Hepatocyte (in vitro differentiated cells): ENCODE results near the gene PPP2R1B. TPM values are rescaled to one million over a fixed set of nuclear protein-coding genes. Genes with fewer than 3 reads are reported as not detected.
"Not testable (repeated sequence)": the region's sequence is repeated elsewhere in the genome, so short reads cannot be mapped to it uniquely, and the experiment has no call there.

Source experiments
- DNase-seq: peaks from one replicate; pipeline ENCODE4 v3.0.0-alpha.2; 2016; ENCODE audit warnings: low spot score
- H2AFZ ChIP-seq: fragments of 200-600 bp; sonication (generic); 2 replicates; pipeline ENCODE4 v1.6.0; 2016; ENCODE audit warnings: antibody characterized with exemption, mild to moderate bottlenecking
- H3K27ac ChIP-seq: fragments of 200-600 bp; sonication (generic); 2 replicates; pipeline ENCODE4 v1.5.1; 2016; ENCODE audit warnings: mild to moderate bottlenecking
- H3K27me3 ChIP-seq: fragments of 200-600 bp; sonication (generic); 2 replicates; pipeline ENCODE4 v1.6.1; 2016
- H3K36me3 ChIP-seq: fragments of 200-600 bp; sonication (generic); replicated peaks from 2 replicates; pipeline ENCODE4 v1.5.1; 2016; ENCODE audit warnings: low read depth; ENCODE audit not compliant: insufficient read depth
- H3K4me1 ChIP-seq: fragments of 200-600 bp; sonication (generic); 2 replicates; pipeline ENCODE4 v1.5.1; 2016; ENCODE audit warnings: mild to moderate bottlenecking, moderate library complexity; ENCODE audit not compliant: insufficient read depth
- H3K4me2 ChIP-seq: fragments of 200-600 bp; sonication (generic); 2 replicates; pipeline ENCODE4 v1.6.0; 2016
- H3K4me3 ChIP-seq: fragments of 200-600 bp; sonication (generic); 2 replicates; pipeline ENCODE4 v1.5.1; 2016; ENCODE audit warnings: mild to moderate bottlenecking
- H3K79me2 ChIP-seq: fragments of 200-600 bp; sonication (generic); 2 replicates; pipeline ENCODE4 v1.6.0; 2017; ENCODE audit warnings: mild to moderate bottlenecking
- H3K9me2 ChIP-seq: fragments of 200-600 bp; sonication (generic); replicated peaks from 2 replicates; pipeline ENCODE4 v1.6.0; 2017; ENCODE audit warnings: mild to moderate bottlenecking; ENCODE audit not compliant: insufficient read depth
- H3K9me3 ChIP-seq: fragments of 200-600 bp; sonication (generic); 2 replicates; pipeline ENCODE4 v1.5.1; 2016; ENCODE audit warnings: low read depth, mild to moderate bottlenecking
- H4K20me1 ChIP-seq: fragments of 200-600 bp; sonication (generic); 2 replicates; pipeline ENCODE4 v1.6.0; 2016; ENCODE audit warnings: mild to moderate bottlenecking; ENCODE audit not compliant: insufficient read depth, poor library complexity, severe bottlenecking
- CTCF ChIP-seq: fragments of 200-600 bp; sonication (generic); IDR thresholded peaks from 2 replicates; pipeline ENCODE4 v1.5.1; 2016; ENCODE audit warnings: antibody characterized with exemption, mild to moderate bottlenecking; ENCODE audit not compliant: poor library complexity
- EZH2 ChIP-seq: fragments of 200-600 bp; sonication (generic); IDR thresholded peaks from 2 replicates; pipeline ENCODE4 v1.6.1; 2016; ENCODE audit warnings: antibody characterized with exemption, mild to moderate bottlenecking, borderline replicate concordance
- EZH2phosphoT487 ChIP-seq: fragments of 200-600 bp; sonication (generic); IDR thresholded peaks from one replicate; pipeline ENCODE4 v1.6.1; 2018; ENCODE audit warnings: antibody characterized with exemption, mild to moderate bottlenecking, low read depth, moderate library complexity; ENCODE audit not compliant: unreplicated experiment, severe bottlenecking
- WGBS: methylation state at CpG from one replicate; pipeline ENCODE4 v1.1.6; 2016; ENCODE audit warnings: low lambda C conversion rate; ENCODE audit errors: missing lambda C conversion rate; 5-methylcytosine and 5-hydroxymethylcytosine counted together
- polyA plus RNA-seq: library from polyadenylated mRNA; unstranded; fragments of >200 nt; fragmentation: Nextera tagmentation; extraction: Ambion mirVana; gene quantifications from 2 replicates; pipeline ENCODE4 v1.2.1, GENCODE V29; 2016
- total RNA-seq: library from RNA; depleted of rRNA; stranded (reverse); fragments of >200 nt; gene quantifications from 2 replicates; pipeline ENCODE4 v1.2.3, GENCODE V29; 2014

PPP2R1B gene
- total and polyA plus RNA-seq, 2 experiments from 2014 or later, result 25.3 to 41.0 TPM

- no peaks in the 10 kb centered on the region for H4K20me1 ChIP-seq
- H3K36me3 ChIP-seq, result no peaks in the 10 kb centered on the region
- H3K9me2 ChIP-seq, result no peaks in the 10 kb centered on the region
- TF ChIP-seq EZH2 (no peak), EZH2phosphoT487 (no peak), CTCF (no peak)
- H3K4me2 ChIP-seq, result no peak overlapping the region
- DNase-seq, result no peak
- no peaks in the 10 kb centered on the region for H3K9me3 ChIP-seq
- 86% methylated on average over 2 of the region's 2 CpGs for WGBS
- H3K79me2 ChIP-seq, result no peaks in the 10 kb centered on the region
- H2AFZ ChIP-seq, result no peak overlapping the region
- no peaks in the 10 kb centered on the region for H3K27me3 ChIP-seq
- H3K4me3 ChIP-seq, result no peak overlapping the region
- no peak overlapping the region for H3K27ac ChIP-seq
- peaks cover 4% of the 10 kb centered on the region for H3K4me1 ChIP-seq
These were observed 6.3 kb upstream of the PPP2R1B start for GRCh38 chr11:111772535-111772934.

- not testable (repeated sequence) for H3K79me2 ChIP-seq, H3K4me3 ChIP-seq, H3K27me3 ChIP-seq, H3K4me1 ChIP-seq, H2AFZ ChIP-seq, H3K36me3 ChIP-seq, DNase-seq, H3K9me2 ChIP-seq, H3K27ac ChIP-seq, H4K20me1 ChIP-seq, H3K4me2 ChIP-seq, H3K9me3 ChIP-seq
- 89% methylated on average over 5 of the region's 5 CpGs for WGBS
These were observed 5.0 kb upstream of the PPP2R1B start for GRCh38 chr11:111771205-111771604.

- no peaks in the 10 kb centered on the region for H3K36me3 ChIP-seq
- H3K4me2 ChIP-seq, result no peak overlapping the region
- no peaks in the 10 kb centered on the region for H3K27me3 ChIP-seq
- H4K20me1 ChIP-seq, result no peaks in the 10 kb centered on the region
- H3K79me2 ChIP-seq, result peaks cover 4% of the 10 kb centered on the region
- TF ChIP-seq EZH2phosphoT487 (no peak), CTCF (no peak), EZH2 (no peak)
- no peak overlapping the region for H3K27ac ChIP-seq
- H3K9me3 ChIP-seq, result no peaks in the 10 kb centered on the region
- 96% methylated on average over 4 of the region's 4 CpGs for WGBS
- no peak overlapping the region for H2AFZ ChIP-seq
- H3K4me1 ChIP-seq, result peaks cover 3% of the 10 kb centered on the region
- no peak overlapping the region for H3K4me3 ChIP-seq
- no peaks in the 10 kb centered on the region for H3K9me2 ChIP-seq
- no peak for DNase-seq
These were observed 4.5 kb upstream of the PPP2R1B start for GRCh38 chr11:111770581-111771134.

DNA sequence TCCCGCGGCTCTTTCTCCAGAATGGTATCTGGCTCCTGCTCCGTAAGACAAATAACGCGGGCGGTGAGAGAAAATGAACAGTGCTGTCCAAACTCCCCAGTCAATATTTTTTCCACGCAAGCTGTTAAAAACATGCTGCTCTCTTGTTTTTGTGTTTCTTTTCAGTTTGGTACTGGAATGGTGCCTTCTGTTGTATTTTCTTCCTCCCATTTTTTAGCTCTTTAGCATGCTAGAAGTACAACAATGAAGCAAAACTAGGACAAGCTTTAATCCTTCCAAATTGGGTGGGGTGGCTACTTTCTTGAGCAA lies 599 bp upstream of the PPP2R1B start:
- TF ChIP-seq EZH2, result no peak
- TF ChIP-seq EZH2phosphoT487, result no peak
- no peak for TF ChIP-seq CTCF
- no peaks in the 10 kb centered on the region for H3K36me3 ChIP-seq
- WGBS, result 2% methylated on average over 7 of the region's 7 CpGs

More for the DNA sequence above, 599 bp upstream of the PPP2R1B start:
- Histone ChIP-seq H3K4me1 (peaks cover 18% of the 10 kb centered on the region), H3K4me3 (peak overlapping the region; percentile 88), H4K20me1 (no peaks in the 10 kb centered on the region), H3K4me2 (peak overlapping the region; percentile 86), H3K9me3 (no peaks in the 10 kb centered on the region), H3K27ac (peak overlapping the region; percentile 96), H2AFZ (peak overlapping the region; percentile 92), H3K27me3 (no peaks in the 10 kb centered on the region), H3K79me2 (peaks cover 42% of the 10 kb centered on the region), H3K9me2 (no peaks in the 10 kb centered on the region)
- DNase-seq, result no peak
